Effector CD8-positive, alpha-beta T cell (primary cell): ENCODE measurements around the gene C1QTNF5.

Experiments used
- DNase-seq: peaks from one replicate; lab custom pipeline; 2025; lab: John Stamatoyannopoulos, UW

The C1QTNF5 gene

DNA sequence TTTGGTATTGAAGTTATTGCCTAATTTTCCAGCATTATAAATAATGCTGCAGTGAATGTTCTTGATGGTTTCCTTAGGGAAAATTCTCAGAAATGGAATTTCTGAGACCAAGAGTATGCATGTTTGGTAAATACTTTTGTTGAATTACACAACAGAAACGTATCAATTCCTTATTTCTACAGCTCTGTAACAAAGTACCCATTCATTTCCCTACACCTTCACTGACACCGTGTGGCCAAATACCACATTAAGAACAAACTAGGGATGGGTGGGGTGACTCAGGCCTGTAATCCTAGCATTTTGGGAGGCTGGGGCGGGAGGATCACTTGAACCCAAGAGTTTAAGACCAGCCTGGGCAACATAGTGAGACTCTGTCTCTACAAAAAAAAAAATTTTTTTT, 45.5 kb downstream of the C1QTNF5 start:
- DNase-seq: no peak

GRCh38 chr11:119293461-119293860, 47.2 kb downstream of the C1QTNF5 start:
- DNase-seq: no peak

DNA sequence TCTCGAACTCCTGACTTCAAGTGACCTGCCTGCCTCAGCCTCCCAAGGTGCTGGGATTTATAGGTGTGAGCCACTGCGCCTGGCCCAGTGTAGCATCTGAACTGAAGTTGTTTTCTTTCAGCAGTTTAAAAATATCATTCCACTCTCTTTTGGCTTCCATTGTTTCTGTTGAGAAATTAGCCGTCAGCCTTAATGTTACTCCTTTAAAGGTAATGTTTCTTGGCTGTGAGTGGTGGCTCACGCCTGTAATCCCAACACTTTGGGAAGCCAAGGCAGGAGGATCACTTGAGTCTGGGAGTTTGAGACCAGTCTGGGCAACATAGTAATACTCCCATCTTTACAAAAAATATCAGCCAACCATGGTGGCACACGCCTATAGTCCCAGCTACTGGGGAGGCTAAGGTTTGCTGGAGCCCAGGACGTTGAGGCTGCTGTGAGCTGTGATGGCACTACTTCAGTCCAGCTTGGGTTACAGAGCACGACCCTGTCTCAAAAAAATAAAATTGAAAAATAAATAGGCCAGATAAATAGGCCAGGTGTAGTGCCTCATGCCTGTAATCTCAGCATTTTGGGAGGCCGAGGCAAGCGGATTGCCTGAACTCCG, 49.7 kb downstream of the C1QTNF5 start:
- DNase-seq: no peak
